Liver (tissue), 9 donors: ENCODE results near the gene ZFP1. TPM values are rescaled to one million over a fixed set of nuclear protein-coding genes. Genes with fewer than 3 reads are reported as not detected.

Experiments used
- DNase-seq: peaks from one replicate; pipeline ENCODE4 v3.0.0-alpha.2; 2017; ENCODE audit warnings: low spot score
- H3K27ac ChIP-seq, 2 donors: one replicate each; pipeline ENCODE4 v1.7.0; 2013; ENCODE audit warnings: inconsistent platforms in 2 of 2, low read length in 2 of 2, control low read depth in 1 of 2, low read depth in 1 of 2, mild to moderate bottlenecking in 1 of 2
- H3K27me3 ChIP-seq, 4 donors: one replicate each; pipeline versions ENCODE4 v1.6.1 to v1.7.0; 2013; ENCODE audit warnings: low read length in 3 of 4, inconsistent platforms in 1 of 4, mild to moderate bottlenecking in 1 of 4, moderate library complexity in 1 of 4; ENCODE audit not compliant: control insufficient read depth in 4 of 4, insufficient read depth in 4 of 4
- H3K36me3 ChIP-seq, 4 donors: one replicate each; pipeline versions ENCODE4 v1.6.1 to v1.7.0; 2013; ENCODE audit warnings: low read length in 3 of 4, mild to moderate bottlenecking in 3 of 4, low read depth in 1 of 4, moderate library complexity in 1 of 4; ENCODE audit not compliant: control insufficient read depth in 4 of 4, insufficient read depth in 3 of 4
- H3K4me1 ChIP-seq, 4 donors: one replicate each; pipeline versions ENCODE4 v1.6.1 to v1.7.0; 2013; ENCODE audit warnings: low read length in 3 of 4, mild to moderate bottlenecking in 3 of 4, moderate library complexity in 1 of 4; ENCODE audit not compliant: control insufficient read depth in 4 of 4, insufficient read depth in 4 of 4
- H3K4me3 ChIP-seq, 3 donors: one replicate each; pipeline versions ENCODE4 v1.6.1 to v1.7.0; 2013; ENCODE audit warnings: low read length in 3 of 3, control low read depth in 1 of 3, low read depth in 1 of 3, mild to moderate bottlenecking in 1 of 3
- H3K9ac ChIP-seq, 2 donors: one replicate each; pipeline ENCODE4 v1.7.0; 2013; ENCODE audit warnings: low read length in 2 of 2, mild to moderate bottlenecking in 2 of 2, moderate library complexity in 2 of 2, control low read depth in 1 of 2, low read depth in 1 of 2
- H3K9me3 ChIP-seq, 4 donors: one replicate each; pipeline versions ENCODE4 v1.6.1 to v1.7.0; 2013; ENCODE audit warnings: low read length in 3 of 4; ENCODE audit not compliant: control insufficient read depth in 4 of 4
- EGR1 ChIP-seq, 2 donors: IDR thresholded peaks; 2 replicates each; pipeline ENCODE4 v1.6.1; 2016 to 2018; ENCODE audit warnings: antibody characterized with exemption in 2 of 2, low read depth in 2 of 2
- FOXA1 ChIP-seq: IDR thresholded peaks from 2 replicates; pipeline ENCODE4 v1.6.1; 2016; ENCODE audit warnings: antibody characterized with exemption
- FOXA2 ChIP-seq: IDR thresholded peaks from 2 replicates; pipeline ENCODE4 v1.6.1; 2016; ENCODE audit warnings: antibody characterized with exemption
- GABPA ChIP-seq, 2 donors: IDR thresholded peaks in 1 of 2; conservative IDR thresholded peaks in 1 of 2; 2 replicates each; pipeline ENCODE4 v1.6.1; 2016; ENCODE audit warnings: antibody characterized with exemption in 2 of 2, mild to moderate bottlenecking in 1 of 2, moderate library complexity in 1 of 2
- HNF4A ChIP-seq, 2 donors: conservative IDR thresholded peaks; 2 replicates each; pipeline ENCODE4 v1.6.1; 2016; ENCODE audit warnings: antibody characterized with exemption in 2 of 2, mild to moderate bottlenecking in 2 of 2
- HNF4G ChIP-seq: IDR thresholded peaks from 2 replicates; pipeline ENCODE4 v1.6.1; 2016; ENCODE audit warnings: antibody characterized with exemption
- JUND ChIP-seq, 2 donors: IDR thresholded peaks; 2 replicates each; pipeline ENCODE4 v1.6.1; 2016; ENCODE audit warnings: antibody characterized with exemption in 2 of 2
- RAD21 ChIP-seq, 2 donors: IDR thresholded peaks; 2 replicates each; pipeline ENCODE4 v1.6.1; 2016; ENCODE audit warnings: antibody characterized with exemption in 2 of 2, mild to moderate bottlenecking in 2 of 2
- RXRA ChIP-seq, 2 donors: IDR thresholded peaks; 2 replicates each; pipeline ENCODE4 v1.6.1; 2017 to 2018; ENCODE audit warnings: antibody characterized with exemption in 2 of 2, mild to moderate bottlenecking in 1 of 2
- SP1 ChIP-seq: IDR thresholded peaks from 2 replicates; pipeline ENCODE4 v1.6.1; 2018; ENCODE audit warnings: antibody characterized with exemption, mild to moderate bottlenecking
- TAF1 ChIP-seq: conservative IDR thresholded peaks from 2 replicates; pipeline ENCODE4 v1.6.1; 2016; ENCODE audit warnings: antibody characterized with exemption, mild to moderate bottlenecking
- YY1 ChIP-seq: IDR thresholded peaks from 2 replicates; pipeline ENCODE4 v1.6.1; 2016; ENCODE audit warnings: antibody characterized with exemption, mild to moderate bottlenecking
- WGBS: extraction: QIAGEN DNeasy Blood & Tissue Kit; methylation state at CpG from one replicate; pipeline ENCODE4 v1.1.7; 2013; 5-methylcytosine and 5-hydroxymethylcytosine counted together
- polyA plus RNA-seq, 2 donors: library from polyadenylated mRNA; stranded (reverse) in 1 of 2; unstranded in 1 of 2; fragments of 200-250 nt in 1 of 2; fragments of >200 nt in 1 of 2; fragmentation: Nextera tagmentation in 1 of 2; extraction: Ambion mirVana in 1 of 2; gene quantifications; one replicate each; pipeline versions ENCODE4 v1.2.1 to v1.2.3, GENCODE V29; 2013 to 2015
- total RNA-seq, 2 donors: library from RNA; depleted of rRNA; stranded (reverse); fragments of >200 nt; gene quantifications; one replicate each; pipeline ENCODE4 v1.2.3, GENCODE V29; 2014
- TF ChIP-seq, protein P1 (sequence below): IDR thresholded peaks from 2 replicates; pipeline ENCODE4 v1.6.1; 2016; ENCODE audit warnings: antibody characterized with exemption
- TF ChIP-seq, protein P2 (sequence below): fragments of 150-350 bp; IDR thresholded peaks from 2 replicates; pipeline ENCODE4 v1.5.1; 2017; ENCODE audit warnings: improper control_type of control experiment, low read depth, low read length; ENCODE audit not compliant: missing input control
- TF ChIP-seq, protein P3 (sequence below): IDR thresholded peaks from 2 replicates; pipeline ENCODE4 v1.6.1; 2016; ENCODE audit warnings: antibody characterized with exemption
- TF ChIP-seq, protein P4 (sequence below): IDR thresholded peaks from 2 replicates; pipeline ENCODE4 v1.6.1; 2016; ENCODE audit warnings: antibody characterized with exemption
- TF ChIP-seq, protein P5 (sequence below): IDR thresholded peaks from 2 replicates; pipeline ENCODE4 v1.6.1; 2016; ENCODE audit warnings: antibody characterized with exemption, mild to moderate bottlenecking
- donor health status: healthy.
- donor health status: healthy.
- donor health status: healthy.
- donor health status: healthy.
- donor health status: healthy.

ZFP1 gene
- total and polyA plus RNA-seq, 4 donors: 3.8 to 8.5 (median 6.0) TPM

DNA sequence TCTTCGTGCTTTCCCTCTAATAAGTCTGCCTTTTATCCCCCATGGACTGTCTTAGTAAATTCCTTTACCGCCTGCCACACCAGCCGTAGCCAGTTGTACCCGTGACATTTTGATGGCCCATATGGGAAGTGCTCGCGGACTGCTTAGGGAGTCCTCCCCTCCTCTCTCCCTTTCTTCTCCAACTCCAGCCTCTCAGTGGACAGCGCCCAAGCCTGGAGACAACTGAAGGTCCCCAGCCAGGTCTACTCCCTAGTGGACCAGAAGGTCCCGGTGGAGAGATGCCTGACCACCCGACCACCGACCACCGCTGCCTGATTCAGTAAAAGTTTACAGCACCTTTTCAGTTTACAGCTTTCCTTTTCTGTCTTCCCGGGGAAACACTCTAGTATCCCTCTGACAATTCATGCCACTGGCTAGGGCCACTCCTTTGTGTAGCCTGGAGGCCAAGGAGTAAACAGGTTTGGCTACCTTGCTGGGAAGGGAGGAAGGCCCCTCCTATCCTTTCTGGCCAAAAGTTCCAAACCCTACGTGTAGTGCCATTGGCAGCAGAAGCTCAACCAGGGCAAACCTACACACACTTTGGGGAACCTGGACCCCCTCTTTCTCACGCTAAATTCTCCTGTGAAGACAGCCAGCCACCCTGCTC lies 40.6 kb downstream of the ZFP1 start:
- H3K36me3 ChIP-seq: no peaks in the 10 kb centered on the region
- DNase-seq: no peak
- H3K9ac ChIP-seq: no peak overlapping the region
- no peaks in the 10 kb centered on the region for H3K4me1 ChIP-seq
- no peaks in the 10 kb centered on the region for H3K9me3 ChIP-seq
- no peak overlapping the region for H3K27ac ChIP-seq
- no peak overlapping the region for H3K4me3 ChIP-seq
- WGBS: 87% methylated on average over 14 of the region's 14 CpGs
- TF ChIP-seq, protein P1, sequence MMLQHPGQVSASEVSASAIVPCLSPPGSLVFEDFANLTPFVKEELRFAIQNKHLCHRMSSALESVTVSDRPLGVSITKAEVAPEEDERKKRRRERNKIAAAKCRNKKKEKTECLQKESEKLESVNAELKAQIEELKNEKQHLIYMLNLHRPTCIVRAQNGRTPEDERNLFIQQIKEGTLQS: no peak
- no peak for TF ChIP-seq GABPA (IDR thresholded peaks at IDR 0.05 in 1 of 2, conservative IDR thresholded peaks at IDR 0.05 in 1 of 2)
- no peak for TF ChIP-seq SP1
- TF ChIP-seq JUND (IDR thresholded peaks at IDR 0.05): no peak
- TF ChIP-seq, protein P2, sequence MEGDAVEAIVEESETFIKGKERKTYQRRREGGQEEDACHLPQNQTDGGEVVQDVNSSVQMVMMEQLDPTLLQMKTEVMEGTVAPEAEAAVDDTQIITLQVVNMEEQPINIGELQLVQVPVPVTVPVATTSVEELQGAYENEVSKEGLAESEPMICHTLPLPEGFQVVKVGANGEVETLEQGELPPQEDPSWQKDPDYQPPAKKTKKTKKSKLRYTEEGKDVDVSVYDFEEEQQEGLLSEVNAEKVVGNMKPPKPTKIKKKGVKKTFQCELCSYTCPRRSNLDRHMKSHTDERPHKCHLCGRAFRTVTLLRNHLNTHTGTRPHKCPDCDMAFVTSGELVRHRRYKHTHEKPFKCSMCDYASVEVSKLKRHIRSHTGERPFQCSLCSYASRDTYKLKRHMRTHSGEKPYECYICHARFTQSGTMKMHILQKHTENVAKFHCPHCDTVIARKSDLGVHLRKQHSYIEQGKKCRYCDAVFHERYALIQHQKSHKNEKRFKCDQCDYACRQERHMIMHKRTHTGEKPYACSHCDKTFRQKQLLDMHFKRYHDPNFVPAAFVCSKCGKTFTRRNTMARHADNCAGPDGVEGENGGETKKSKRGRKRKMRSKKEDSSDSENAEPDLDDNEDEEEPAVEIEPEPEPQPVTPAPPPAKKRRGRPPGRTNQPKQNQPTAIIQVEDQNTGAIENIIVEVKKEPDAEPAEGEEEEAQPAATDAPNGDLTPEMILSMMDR: no peak
- TF ChIP-seq, protein P3, sequence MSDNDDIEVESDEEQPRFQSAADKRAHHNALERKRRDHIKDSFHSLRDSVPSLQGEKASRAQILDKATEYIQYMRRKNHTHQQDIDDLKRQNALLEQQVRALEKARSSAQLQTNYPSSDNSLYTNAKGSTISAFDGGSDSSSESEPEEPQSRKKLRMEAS: no peak
- TF ChIP-seq YY1: no peak
- TF ChIP-seq RXRA (IDR thresholded peaks at IDR 0.05): no peak
- no peak for TF ChIP-seq HNF4A (conservative IDR thresholded peaks at IDR 0.05)
- TF ChIP-seq EGR1 (IDR thresholded peaks at IDR 0.05; ENCODE audit: low read depth in 2 of 2): no peak
- no peak for TF ChIP-seq FOXA1
- TF ChIP-seq, protein P4, sequence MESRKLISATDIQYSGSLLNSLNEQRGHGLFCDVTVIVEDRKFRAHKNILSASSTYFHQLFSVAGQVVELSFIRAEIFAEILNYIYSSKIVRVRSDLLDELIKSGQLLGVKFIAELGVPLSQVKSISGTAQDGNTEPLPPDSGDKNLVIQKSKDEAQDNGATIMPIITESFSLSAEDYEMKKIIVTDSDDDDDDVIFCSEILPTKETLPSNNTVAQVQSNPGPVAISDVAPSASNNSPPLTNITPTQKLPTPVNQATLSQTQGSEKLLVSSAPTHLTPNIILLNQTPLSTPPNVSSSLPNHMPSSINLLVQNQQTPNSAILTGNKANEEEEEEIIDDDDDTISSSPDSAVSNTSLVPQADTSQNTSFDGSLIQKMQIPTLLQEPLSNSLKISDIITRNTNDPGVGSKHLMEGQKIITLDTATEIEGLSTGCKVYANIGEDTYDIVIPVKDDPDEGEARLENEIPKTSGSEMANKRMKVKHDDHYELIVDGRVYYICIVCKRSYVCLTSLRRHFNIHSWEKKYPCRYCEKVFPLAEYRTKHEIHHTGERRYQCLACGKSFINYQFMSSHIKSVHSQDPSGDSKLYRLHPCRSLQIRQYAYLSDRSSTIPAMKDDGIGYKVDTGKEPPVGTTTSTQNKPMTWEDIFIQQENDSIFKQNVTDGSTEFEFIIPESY: no peak
- TF ChIP-seq, protein P5, sequence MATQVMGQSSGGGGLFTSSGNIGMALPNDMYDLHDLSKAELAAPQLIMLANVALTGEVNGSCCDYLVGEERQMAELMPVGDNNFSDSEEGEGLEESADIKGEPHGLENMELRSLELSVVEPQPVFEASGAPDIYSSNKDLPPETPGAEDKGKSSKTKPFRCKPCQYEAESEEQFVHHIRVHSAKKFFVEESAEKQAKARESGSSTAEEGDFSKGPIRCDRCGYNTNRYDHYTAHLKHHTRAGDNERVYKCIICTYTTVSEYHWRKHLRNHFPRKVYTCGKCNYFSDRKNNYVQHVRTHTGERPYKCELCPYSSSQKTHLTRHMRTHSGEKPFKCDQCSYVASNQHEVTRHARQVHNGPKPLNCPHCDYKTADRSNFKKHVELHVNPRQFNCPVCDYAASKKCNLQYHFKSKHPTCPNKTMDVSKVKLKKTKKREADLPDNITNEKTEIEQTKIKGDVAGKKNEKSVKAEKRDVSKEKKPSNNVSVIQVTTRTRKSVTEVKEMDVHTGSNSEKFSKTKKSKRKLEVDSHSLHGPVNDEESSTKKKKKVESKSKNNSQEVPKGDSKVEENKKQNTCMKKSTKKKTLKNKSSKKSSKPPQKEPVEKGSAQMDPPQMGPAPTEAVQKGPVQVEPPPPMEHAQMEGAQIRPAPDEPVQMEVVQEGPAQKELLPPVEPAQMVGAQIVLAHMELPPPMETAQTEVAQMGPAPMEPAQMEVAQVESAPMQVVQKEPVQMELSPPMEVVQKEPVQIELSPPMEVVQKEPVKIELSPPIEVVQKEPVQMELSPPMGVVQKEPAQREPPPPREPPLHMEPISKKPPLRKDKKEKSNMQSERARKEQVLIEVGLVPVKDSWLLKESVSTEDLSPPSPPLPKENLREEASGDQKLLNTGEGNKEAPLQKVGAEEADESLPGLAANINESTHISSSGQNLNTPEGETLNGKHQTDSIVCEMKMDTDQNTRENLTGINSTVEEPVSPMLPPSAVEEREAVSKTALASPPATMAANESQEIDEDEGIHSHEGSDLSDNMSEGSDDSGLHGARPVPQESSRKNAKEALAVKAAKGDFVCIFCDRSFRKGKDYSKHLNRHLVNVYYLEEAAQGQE: no peak
- no peak for TF ChIP-seq RAD21 (IDR thresholded peaks at IDR 0.05)
- TF ChIP-seq FOXA2: no peak
- no peak for TF ChIP-seq TAF1
- TF ChIP-seq HNF4G: no peak
- no peaks in the 10 kb centered on the region for H3K27me3 ChIP-seq
